ENCODE data around the gene SLC40A1. TPM values are rescaled to one million over a fixed set of nuclear protein-coding genes. Genes with fewer than 3 reads are reported as not detected.

The SLC40A1 gene, protein sequence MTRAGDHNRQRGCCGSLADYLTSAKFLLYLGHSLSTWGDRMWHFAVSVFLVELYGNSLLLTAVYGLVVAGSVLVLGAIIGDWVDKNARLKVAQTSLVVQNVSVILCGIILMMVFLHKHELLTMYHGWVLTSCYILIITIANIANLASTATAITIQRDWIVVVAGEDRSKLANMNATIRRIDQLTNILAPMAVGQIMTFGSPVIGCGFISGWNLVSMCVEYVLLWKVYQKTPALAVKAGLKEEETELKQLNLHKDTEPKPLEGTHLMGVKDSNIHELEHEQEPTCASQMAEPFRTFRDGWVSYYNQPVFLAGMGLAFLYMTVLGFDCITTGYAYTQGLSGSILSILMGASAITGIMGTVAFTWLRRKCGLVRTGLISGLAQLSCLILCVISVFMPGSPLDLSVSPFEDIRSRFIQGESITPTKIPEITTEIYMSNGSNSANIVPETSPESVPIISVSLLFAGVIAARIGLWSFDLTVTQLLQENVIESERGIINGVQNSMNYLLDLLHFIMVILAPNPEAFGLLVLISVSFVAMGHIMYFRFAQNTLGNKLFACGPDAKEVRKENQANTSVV
- polyA plus RNA-seq (2011; rRNA removed) = 0.47 and 0.83 TPM in 2 replicates
- polyA minus RNA-seq (2011; rRNA and poly(A)+ RNA removed) = 1.5 and 1.7 TPM in 2 replicates

DNA sequence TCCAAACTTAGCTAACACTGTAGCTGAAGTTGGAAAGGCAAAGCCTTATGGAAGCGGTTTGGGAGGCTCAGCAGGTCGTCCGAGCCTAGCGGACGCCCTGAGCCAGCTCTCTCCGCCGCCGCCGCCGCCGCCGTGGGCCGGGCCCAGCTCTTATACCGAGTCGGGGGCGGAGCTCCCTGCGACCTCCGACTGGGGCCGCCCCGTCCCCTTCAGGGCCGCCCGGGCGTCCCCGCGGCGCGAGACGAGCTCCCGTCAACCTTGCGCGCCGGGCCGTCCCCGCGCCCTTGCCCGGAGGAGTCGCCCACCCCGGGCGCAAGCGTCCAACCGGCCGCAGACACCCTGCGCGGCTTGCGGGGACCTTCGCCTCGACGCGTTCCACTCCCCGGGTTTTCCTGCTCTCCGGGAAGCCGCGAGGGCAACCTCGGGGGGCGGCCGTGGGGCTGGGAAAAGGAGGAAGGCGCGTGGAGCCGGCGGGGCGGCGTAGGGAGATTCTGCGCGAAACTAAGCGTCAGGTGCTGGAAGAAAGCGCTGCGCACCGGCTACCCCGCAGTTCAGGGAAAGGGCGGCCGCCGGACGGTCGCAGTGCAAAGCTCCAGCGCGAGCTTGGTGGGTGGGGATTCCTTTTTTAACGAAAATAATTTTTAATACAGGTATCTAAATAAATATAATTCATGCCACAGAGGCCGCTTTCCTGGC, at the start of gene SLC40A1:
Gene SLC40A1, minus strand, starts transcription at position 129 of the 696 bp plus-strand sequence. CDS start 326 bp downstream, outside the sequence.
- POLR2A ChIA-PET = interaction anchor here (0.5 kb wide), 1 partner anchor 9 kb away, joined by 4 read pairs; no protein-coding TSS in a partner anchor

DNA sequence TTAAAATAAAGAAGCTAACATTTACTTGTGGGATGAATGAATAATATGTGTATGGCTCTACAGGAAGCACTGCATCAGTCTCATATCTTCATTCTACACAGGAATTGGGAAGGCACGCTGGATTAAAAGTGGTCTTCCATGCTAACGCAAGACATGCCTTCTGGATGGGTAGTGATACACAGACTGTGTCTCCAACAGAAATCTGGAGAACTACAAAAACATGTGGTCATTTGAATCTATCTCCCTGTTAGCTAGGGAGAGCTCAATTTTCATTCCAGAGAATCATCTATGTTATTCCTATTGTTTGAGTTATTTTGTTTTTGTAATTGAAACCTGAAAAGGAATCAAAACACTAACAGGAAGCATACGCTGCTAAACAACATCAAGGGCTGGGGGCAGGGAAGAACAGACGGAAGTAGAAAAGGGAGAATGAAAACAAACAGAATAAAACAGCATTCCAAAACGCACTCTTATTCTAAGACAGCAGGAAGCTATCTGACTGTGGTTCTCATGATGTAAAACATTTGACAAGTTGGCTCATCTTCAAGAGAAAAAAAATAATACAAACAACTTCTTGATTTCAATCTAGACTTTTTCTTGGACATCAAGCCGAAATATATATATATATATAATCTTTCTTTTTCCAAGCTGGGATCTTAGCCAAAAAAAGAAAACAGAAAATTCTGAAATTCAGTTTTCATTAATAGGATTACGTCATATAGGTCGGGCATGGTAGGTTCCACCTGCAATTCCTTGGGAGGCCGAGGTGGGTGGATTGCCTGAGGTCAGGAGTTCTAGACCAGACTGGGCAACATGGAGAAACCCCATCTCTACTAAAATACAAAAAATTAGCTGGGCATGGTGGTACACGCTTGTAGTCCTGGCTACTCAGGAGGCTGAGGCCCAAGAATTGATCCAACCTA, 49.2 kb upstream of the SLC40A1 start:
- ChIA-PET CTCF (interaction anchor here (1.5 to 1.7 kb wide), 2 partner anchors 13 to 18 kb away, joined by 6 to 8 read pairs; no protein-coding TSS in a partner anchor), POLR2A (interaction anchor here (0.6 kb wide), 1 partner anchor 1218 kb away, joined by 3 read pairs; no protein-coding TSS in a partner anchor)
- no peaks in the 10 kb centered on the region for H3K36me3 ChIP-seq (ENCODE audit: control insufficient read depth, insufficient read depth, low read length)
- H3K4me3 ChIP-seq (ENCODE audit: low read depth, low read length) = no peak overlapping the region
- DNase-seq (ENCODE audit: low read depth) = no peak
- no peak for TF ChIP-seq CTCF (IDR thresholded peaks at IDR 0.05; ENCODE audit: insufficient read depth, low read depth, low read length)
- H3K27me3 ChIP-seq (ENCODE audit: control insufficient read depth, insufficient read depth, low read length) = no peaks in the 10 kb centered on the region

More for the DNA sequence above, at the start of gene SLC40A1:
- CTCF ChIA-PET = interaction anchor here (0.6 to 2.7 kb wide), 2 partner anchors 11 to 207 kb away, joined by 4 to 10 read pairs; no protein-coding TSS in a partner anchor
- TF ChIP-seq CTCF (IDR thresholded peaks at IDR 0.05; ENCODE audit: insufficient read depth, low read depth, low read length) = no peak
- H3K4me3 ChIP-seq (ENCODE audit: low read depth, low read length) = peak within 1 kb of the TSS; percentile 48
- H3K27me3 ChIP-seq (ENCODE audit: control insufficient read depth, insufficient read depth, low read length) = peaks cover 17% of the 10 kb centered on the region
- H3K36me3 ChIP-seq (ENCODE audit: control insufficient read depth, insufficient read depth, low read length) = no peaks in the 10 kb centered on the region
- no peak for DNase-seq (ENCODE audit: low read depth)

DNA sequence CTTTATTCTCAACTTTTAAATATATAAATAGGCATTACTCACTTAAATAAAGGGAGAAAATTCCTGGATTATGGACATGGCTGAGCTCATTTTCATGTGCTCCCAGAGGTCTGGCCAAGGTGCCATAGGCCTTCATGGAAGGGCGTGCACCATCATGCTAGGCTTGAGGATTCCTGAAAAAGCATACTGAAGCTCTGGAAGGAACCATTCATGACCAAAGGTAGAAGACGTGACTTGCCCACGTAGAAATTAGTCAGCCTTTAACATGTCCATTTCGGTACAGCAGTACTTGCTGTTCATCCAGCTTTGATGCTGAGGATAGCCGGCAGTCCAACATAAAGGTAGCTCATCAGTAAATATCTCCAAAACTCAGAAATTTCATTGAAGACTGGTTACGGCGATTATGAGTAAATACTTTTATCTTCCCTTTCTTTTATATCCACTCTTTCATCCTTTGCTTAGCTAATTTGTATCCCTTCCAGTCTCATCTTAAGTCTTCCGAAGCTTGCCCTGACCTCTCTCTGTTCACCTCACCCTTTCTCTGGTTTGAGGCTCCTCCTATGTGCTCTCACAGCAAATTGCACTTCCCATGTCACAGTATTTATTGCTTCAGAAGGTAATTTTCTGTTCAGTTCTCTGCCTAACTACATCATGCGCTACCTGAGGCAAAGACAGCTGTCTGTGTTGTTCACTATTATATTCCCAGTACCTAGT, 48.4 kb upstream of the SLC40A1 start:
- ChIA-PET POLR2A (no interaction called here), CTCF (interaction anchor here (0.7 to 1.7 kb wide), 4 partner anchors 13 to 102 kb away, joined by 3 to 8 read pairs (median 4); no protein-coding TSS in a partner anchor)
- Histone ChIP-seq H3K36me3 (ENCODE audit: control insufficient read depth, insufficient read depth, low read length) (no peaks in the 10 kb centered on the region), H3K4me3 (ENCODE audit: low read depth, low read length) (no peak overlapping the region), H3K27me3 (ENCODE audit: control insufficient read depth, insufficient read depth, low read length) (no peaks in the 10 kb centered on the region; the same call in 1 of the 2 replicates)
- no peak for DNase-seq (ENCODE audit: low read depth)
- no peak for TF ChIP-seq CTCF (IDR thresholded peaks at IDR 0.05; ENCODE audit: insufficient read depth, low read depth, low read length)

DNA sequence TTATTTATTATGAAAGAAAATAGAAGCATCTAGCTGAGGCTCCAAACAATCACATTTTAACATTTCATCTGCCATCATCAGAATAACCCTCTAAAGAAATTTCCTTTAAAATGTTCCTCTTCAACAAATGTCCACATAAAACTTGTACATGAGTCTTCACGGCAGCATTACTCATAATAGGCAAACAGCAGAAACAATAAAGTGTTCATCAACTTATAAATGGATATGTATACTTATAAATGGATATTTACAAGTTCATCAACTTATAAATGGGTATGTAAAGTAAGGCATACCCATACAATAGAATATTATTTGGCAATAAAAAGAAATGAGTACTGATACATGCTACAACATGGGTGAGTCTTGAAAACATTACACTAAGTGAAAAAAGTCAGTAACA, 47.2 kb upstream of the SLC40A1 start:
- H3K36me3 ChIP-seq (ENCODE audit: control insufficient read depth, insufficient read depth, low read length) = no peaks in the 10 kb centered on the region
- no peak for DNase-seq (ENCODE audit: low read depth)
- no peaks in the 10 kb centered on the region; the same call in 1 of the 2 replicates for H3K27me3 ChIP-seq (ENCODE audit: control insufficient read depth, insufficient read depth, low read length)
- H3K4me3 ChIP-seq (ENCODE audit: low read depth, low read length) = no peak overlapping the region
- no peak for TF ChIP-seq CTCF (IDR thresholded peaks at IDR 0.05; ENCODE audit: insufficient read depth, low read depth, low read length)
- CTCF ChIA-PET = interaction anchor here (2.4 kb wide), 1 partner anchor 14 kb away, joined by 10 read pairs; no protein-coding TSS in a partner anchor
- POLR2A ChIA-PET = no interaction called here
